Thoracic aorta (tissue), 2 donors: ENCODE data around the gene CDH23. TPM values are rescaled to one million over a fixed set of nuclear protein-coding genes. Genes with fewer than 3 reads are reported as not detected.

ENCODE experiments used
- ATAC-seq: fragments of 150-250 bp; one replicate; pipeline ENCODE4 v1.8.0; 2017; ENCODE audit warnings: low read depth; ENCODE audit not compliant: insufficient number of reproducible peaks, low FRiP score
- DNase-seq: peaks from one replicate; pipeline ENCODE4 v3.0.0-alpha.2; 2020; ENCODE audit warnings: low spot score
- H3K27ac ChIP-seq, 2 donors: fragments of 200-600 bp; sonication (generic); 1 replicate in 1 of 2; 2 replicates in 1 of 2; pipeline ENCODE4 v1.5.1; 2016; ENCODE audit warnings: mild to moderate bottlenecking in 2 of 2, moderate library complexity in 2 of 2
- H3K27me3 ChIP-seq: fragments of 200-600 bp; sonication (generic); replicated peaks from 2 replicates; pipeline ENCODE4 v1.6.0; 2016; ENCODE audit warnings: mild to moderate bottlenecking; ENCODE audit not compliant: insufficient read depth
- H3K36me3 ChIP-seq: fragments of 200-600 bp; sonication (generic); one replicate; pipeline ENCODE4 v1.5.1; 2016
- H3K4me1 ChIP-seq, 2 donors: fragments of 200-600 bp; sonication (generic); 1 replicate in 1 of 2; 2 replicates in 1 of 2; pipeline versions ENCODE4 v1.5.1 to v1.6.0; 2016; ENCODE audit warnings: low read depth in 2 of 2, mild to moderate bottlenecking in 1 of 2; ENCODE audit not compliant: control insufficient read depth in 1 of 2
- H3K4me3 ChIP-seq: fragments of 200-600 bp; sonication (generic); 2 replicates; pipeline ENCODE4 v1.5.1; 2016; ENCODE audit warnings: mild to moderate bottlenecking
- H3K9me3 ChIP-seq: fragments of 200-600 bp; sonication (generic); 2 replicates; pipeline ENCODE4 v1.5.1; 2016
- CTCF ChIP-seq: fragments of 200-600 bp; sonication (generic); IDR thresholded peaks from one replicate; pipeline ENCODE4 v1.5.1; 2019; ENCODE audit warnings: antibody characterized with exemption
- total RNA-seq, 2 donors: library from RNA; depleted of rRNA; stranded (reverse); fragments of >200 nt; gene quantifications; one replicate each; pipeline versions ENCODE4 v1.1.0 to v1.2.3, GENCODE V29; 2016

CDH23 gene
- total RNA-seq, 2 donors from 2014 or later, result 10.6 to 10.8 TPM

- H3K4me1 ChIP-seq, result no peaks in the 10 kb centered on the region
- H3K4me3 ChIP-seq, result no peak overlapping the region
- H3K9me3 ChIP-seq, result no peaks in the 10 kb centered on the region
- no peaks in the 10 kb centered on the region for H3K27me3 ChIP-seq
- ATAC-seq (no peak), DNase-seq (no peak)
- no peak overlapping the region for H3K27ac ChIP-seq
- H3K36me3 ChIP-seq, result no peaks in the 10 kb centered on the region
- no peak for TF ChIP-seq CTCF
Observed at GRCh38 chr10:71448146-71448545, 51.4 kb downstream of the CDH23 start.

- H3K27me3 ChIP-seq, result no peaks in the 10 kb centered on the region
- DNase-seq (no peak), ATAC-seq (no peak)
- H3K4me1 ChIP-seq, result no peaks in the 10 kb centered on the region
- H3K36me3 ChIP-seq, result no peaks in the 10 kb centered on the region
- H3K9me3 ChIP-seq, result no peaks in the 10 kb centered on the region
- no peak overlapping the region for H3K4me3 ChIP-seq
- TF ChIP-seq CTCF, result no peak
- H3K27ac ChIP-seq, result no peak overlapping the region
Observed at GRCh38 chr10:71449026-71449425, 52.3 kb downstream of the CDH23 start.

GRCh38 chr10:71451754-71452153 lies 55.0 kb downstream of the CDH23 start:
- Histone ChIP-seq H3K27ac (no peak overlapping the region), H3K4me1 (no peaks in the 10 kb centered on the region), H3K4me3 (no peak overlapping the region), H3K27me3 (no peaks in the 10 kb centered on the region), H3K36me3 (no peaks in the 10 kb centered on the region), H3K9me3 (no peaks in the 10 kb centered on the region)
- no peak for ATAC-seq
- DNase-seq, result no peak
- no peak for TF ChIP-seq CTCF

GRCh38 chr10:71453186-71453585 lies 56.5 kb downstream of the CDH23 start:
- no peak for TF ChIP-seq CTCF
- no peak for DNase-seq
- H3K27me3 ChIP-seq, result no peaks in the 10 kb centered on the region
- H3K9me3 ChIP-seq, result no peaks in the 10 kb centered on the region
- H3K36me3 ChIP-seq, result no peaks in the 10 kb centered on the region
- H3K4me3 ChIP-seq, result no peak overlapping the region
- H3K27ac ChIP-seq, result no peak overlapping the region
- no peak for ATAC-seq
- no peaks in the 10 kb centered on the region for H3K4me1 ChIP-seq

- DNase-seq, result no peak
- no peak overlapping the region for H3K4me3 ChIP-seq
- H3K27me3 ChIP-seq, result no peaks in the 10 kb centered on the region
- H3K9me3 ChIP-seq, result no peaks in the 10 kb centered on the region
- no peaks in the 10 kb centered on the region for H3K36me3 ChIP-seq
- TF ChIP-seq CTCF, result no peak
- no peaks in the 10 kb centered on the region for H3K4me1 ChIP-seq
- ATAC-seq, result no peak
- no peak overlapping the region for H3K27ac ChIP-seq
Observed at GRCh38 chr10:71454347-71454746, 57.6 kb downstream of the CDH23 start.
